ENCODE measurements around the gene DLG2. TPM values are rescaled to one million over a fixed set of nuclear protein-coding genes. Genes with fewer than 3 reads are reported as not detected.

DLG2 gene
- total and polyA plus RNA-seq, 2 of the 4 experiments (the other 2 are of a cell fraction), result 0.31 to 0.36 TPM

DNA sequence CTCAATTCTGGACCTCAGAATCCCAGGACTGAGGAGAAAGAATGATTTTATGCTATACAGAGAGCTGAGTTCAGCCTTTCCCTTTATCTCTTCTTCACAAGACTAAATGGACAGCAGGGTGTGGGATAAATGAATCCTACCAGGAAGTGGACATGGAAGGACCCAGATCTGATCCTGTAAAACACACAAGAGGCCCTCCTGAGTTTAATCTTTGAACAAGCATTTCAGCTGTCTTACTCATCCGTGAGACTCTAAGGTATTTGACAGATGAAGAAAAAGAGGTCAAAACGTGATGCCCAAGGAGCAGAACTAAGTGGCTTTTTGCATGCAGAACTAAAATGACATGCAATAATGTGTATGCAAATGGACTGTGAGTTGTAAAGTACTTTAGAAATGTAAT is 511.3 kb downstream of the DLG2 start:
- Histone ChIP-seq H3K14ac (replicated peaks; ENCODE audit: low read depth, low read length) (0 out of 2 replicates have a peak overlapping the region, but pooled peaks have one; percentile 19), H3K36me3 (ENCODE audit: control insufficient read depth, insufficient read depth, low read length) (no peaks in the 10 kb centered on the region), H3K4me1 (ENCODE audit: control insufficient read depth, insufficient read depth, low read length) (peaks cover 2% of the 10 kb centered on the region; the same call in 1 of the 2 replicates), H3K4me3 (ENCODE audit: insufficient read depth, low read depth, low read length) (no peak overlapping the region), H2BK120ac (ENCODE audit: low read depth, low read length) (no peak overlapping the region), H3K23ac (ENCODE audit: low read depth, low read length) (no peak overlapping the region), H3K27ac (ENCODE audit: insufficient read depth, low read length) (no peak overlapping the region), H3K9me1 (ENCODE audit: insufficient read depth, low read length) (no peaks in the 10 kb centered on the region), H4K20me1 (ENCODE audit: insufficient read depth, low read length) (no peaks in the 10 kb centered on the region), H3K18ac (ENCODE audit: low read depth, low read length) (no peak overlapping the region; the same call in 1 of the 2 replicates), H2AFZ (replicated peaks; ENCODE audit: low read length, poor library complexity) (no peak overlapping the region), H4K5ac (ENCODE audit: low read depth, low read length) (no peak overlapping the region; the same call in 1 of the 2 replicates), H3K9ac (ENCODE audit: low read depth, low read length) (no peak overlapping the region), H3K4ac (ENCODE audit: low read depth, low read length) (no peak overlapping the region), H4K91ac (ENCODE audit: insufficient read depth, low read depth, low read length) (no peak overlapping the region; the same call in 1 of the 2 replicates), H3K27me3 (ENCODE audit: control insufficient read depth, insufficient read depth, low read length) (no peaks in the 10 kb centered on the region), H2BK15ac (ENCODE audit: low read depth, low read length) (no peak overlapping the region), H3K79me1 (ENCODE audit: low read depth in 1 of 2, low read length in 2 of 2) (no peaks in the 10 kb centered on the region), H3K56ac (ENCODE audit: extremely low read depth, insufficient read depth, low read length) (no peak overlapping the region), H2BK5ac (ENCODE audit: low read depth, low read length, poor library complexity, severe bottlenecking) (no peak overlapping the region), H2BK20ac (ENCODE audit: low read depth, low read length) (no peak overlapping the region), H4K8ac (ENCODE audit: low read depth in 2 of 2, low read length in 2 of 2) (no peak overlapping the region), H2AK9ac (replicated peaks; ENCODE audit: low read depth, low read length, poor library complexity) (no peak overlapping the region), H3K9me3 (ENCODE audit: control insufficient read depth, insufficient read depth, low read length) (no peaks in the 10 kb centered on the region), H2AK5ac (ENCODE audit: low read depth, low read length) (no peak overlapping the region), H3K4me2 (ENCODE audit: low read depth, low read length) (no peak overlapping the region)
- ChIA-PET POLR2A (ENCODE audit: unreplicated experiment) (no interaction called here), CTCF (interaction anchor here (0.6 to 0.8 kb wide), 2 partner anchors 10 to 120 kb away, joined by 4 to 6 read pairs; no protein-coding TSS in a partner anchor)
- TF ChIP-seq CHD1 (IDR thresholded peaks at IDR 0.05; ENCODE audit: low read depth, low read length), result no peak
- no peak for TF ChIP-seq NFE2L2 (IDR thresholded peaks at IDR 0.05; ENCODE audit: low read depth, low read length)
- TF ChIP-seq CEBPB (IDR thresholded peaks at IDR 0.05; ENCODE audit: low read depth, low read length), result no peak
- no peak for TF ChIP-seq RCOR1 (IDR thresholded peaks at IDR 0.05; ENCODE audit: insufficient replicate concordance, low read length)
- no peak for TF ChIP-seq MXI1 (IDR thresholded peaks at IDR 0.05; ENCODE audit: borderline replicate concordance, low read depth, low read length)
- intact Hi-C loops (cut with micrococcal nuclease) (loop anchor here (1.0 kb wide), 1 partner anchor 24 kb away; no protein-coding TSS in a partner anchor), dilution Hi-C loops (cut with HindIII; ENCODE audit: low sequenced_read_pairs, unreplicated experiment) (no loop called here), in situ Hi-C loops (cut with MboI; ENCODE audit: low sequenced_read_pairs) (no loop called here)
- BruUV-seq (replicated peaks), result no TSS peak
- DNase-seq, result no peak
- no peak for ATAC-seq (ENCODE audit: low read depth)
- no CpG with 5 or more reads among the region's 2 CpGs for WGBS, 2 experiments (ENCODE audit: extremely low coverage in 2 of 2, insufficient read length in 1 of 2)

All from IMR-90 (cell line).